VCaP (cell line): ENCODE results near the gene PRKCB.

ENCODE experiments used
- H3K27ac ChIP-seq: fragments of 450-650 bp; 2 replicates; pipeline ENCODE4 v1.5.1; 2017
- CTCF ChIP-seq: fragments of 450-650 bp; conservative IDR thresholded peaks from 2 replicates; pipeline ENCODE4 v1.5.1; 2017; ENCODE audit warnings: mild to moderate bottlenecking, moderate library complexity

PRKCB gene

GRCh38 chr16:23953476-23953875 lies 117.7 kb downstream of the PRKCB start:
- TF ChIP-seq CTCF: no peak
- H3K27ac ChIP-seq: no peak overlapping the region

GRCh38 chr16:23955088-23955487 lies 119.3 kb downstream of the PRKCB start:
- no peak for TF ChIP-seq CTCF

GRCh38 chr16:23957287-23957686 lies 121.5 kb downstream of the PRKCB start:
- TF ChIP-seq CTCF: no peak
- no peak overlapping the region for H3K27ac ChIP-seq

More at GRCh38 chr16:23955088-23955487, 119.3 kb downstream of the PRKCB start:
- H3K27ac ChIP-seq: no peak overlapping the region

- no peak for TF ChIP-seq CTCF
- no peak overlapping the region for H3K27ac ChIP-seq
Observed at GRCh38 chr16:23959072-23959751, 123.4 kb downstream of the PRKCB start.

GRCh38 chr16:23959752-23960072 lies 123.9 kb downstream of the PRKCB start:
- H3K27ac ChIP-seq: no peak overlapping the region
- no peak for TF ChIP-seq CTCF

GRCh38 chr16:23960081-23960885 lies 124.5 kb downstream of the PRKCB start:
- H3K27ac ChIP-seq: no peak overlapping the region
- TF ChIP-seq CTCF: no peak

- TF ChIP-seq CTCF: no peak
Observed at GRCh38 chr16:23962001-23962400, 126.2 kb downstream of the PRKCB start.

More at GRCh38 chr16:23962001-23962400, 126.2 kb downstream of the PRKCB start:
- H3K27ac ChIP-seq: no peak overlapping the region
